Endothelial cell of umbilical vein (primary cell): ENCODE data around the gene GALR2. TPM values are rescaled to one million over a fixed set of nuclear protein-coding genes. Genes with fewer than 3 reads are reported as not detected.

Experiments
- BruUV-seq: library from RNA; stranded (reverse); fragments of 400-500 nt; replicated peaks from 2 replicates; lab custom pipeline; 2021; lab: Mats Ljungman, UMichigan
- CTCF ChIA-PET: fragments of 300-600, 350-600 bp; sonication (Branson Sonifier 250); formaldehyde crosslinking; loops from one replicate; lab custom pipeline; 2021; ENCODE audit warnings: antibody characterized with exemption, inconsistent platforms; lab: Charles Lee
- POLR2A ChIA-PET: fragments of 300-600, 350-600 bp; sonication (Branson Sonifier 250); formaldehyde crosslinking; loops from one replicate; lab custom pipeline; 2021; ENCODE audit warnings: antibody characterized with exemption, inconsistent platforms; lab: Charles Lee
- DNase-seq: peaks from one replicate; pipeline ENCODE4 v3.0.0-alpha.2; 2011; ENCODE audit warnings: low read depth, low spot score
- FAIRE-seq: peaks from 2 replicates; lab custom pipeline; 2011; peaks lifted over from hg19 to GRCh38; lab: Jason Lieb, UNC
- H2AFZ ChIP-seq: 2 replicates; pipeline ENCODE4 v1.6.0; 2012; ENCODE audit warnings: low read depth, low read length, control low read depth, inconsistent platforms
- H3K27ac ChIP-seq: 2 replicates; pipeline ENCODE4 v1.5.1; 2011; ENCODE audit warnings: low read depth, mild to moderate bottlenecking, control low read depth, low read length, moderate library complexity; ENCODE audit not compliant: insufficient read depth
- H3K27me3 ChIP-seq, 2 experiments: 2 replicates each; pipeline versions ENCODE4 v1.6.0 to v1.6.1; 2011; ENCODE audit warnings: low read length in 2 of 2, mixed read lengths in 1 of 2; ENCODE audit not compliant: control insufficient read depth in 2 of 2, insufficient read depth in 2 of 2
- H3K36me3 ChIP-seq, 2 experiments: 2 replicates in 1 of 2; 3 replicates in 1 of 2; pipeline ENCODE4 v1.5.1; 2011; ENCODE audit warnings: low read length in 2 of 2, mild to moderate bottlenecking in 1 of 2, moderate library complexity in 1 of 2; ENCODE audit not compliant: control insufficient read depth in 2 of 2, insufficient read depth in 2 of 2; ENCODE audit errors: extremely low read depth in 1 of 2
- H3K4me1 ChIP-seq: 3 replicates; pipeline ENCODE4 v1.5.1; 2011; ENCODE audit warnings: mild to moderate bottlenecking, low read length; ENCODE audit not compliant: control insufficient read depth, insufficient read depth; ENCODE audit errors: extremely low read depth
- H3K4me2 ChIP-seq: 2 replicates; pipeline ENCODE4 v1.6.1; 2011; ENCODE audit warnings: low read length, control low read depth, mixed read lengths; ENCODE audit not compliant: insufficient read depth
- H3K4me3 ChIP-seq, 3 experiments: fragments of 200-600 bp in 1 of 3; sonication (generic), shearing (Covaris generic) in 1 of 3; replicated peaks in 1 of 3; 2 replicates each; pipeline ENCODE4 v1.5.1; 2011 to 2016; ENCODE audit warnings: control low read depth in 3 of 3, low read length in 3 of 3, mild to moderate bottlenecking in 2 of 3, inconsistent platforms in 1 of 3, low read depth in 1 of 3, moderate library complexity in 1 of 3; ENCODE audit not compliant: insufficient read depth in 1 of 3
- H3K79me2 ChIP-seq: 2 replicates; pipeline ENCODE4 v1.6.0; 2012; ENCODE audit warnings: low read length, inconsistent platforms; ENCODE audit not compliant: control insufficient read depth, insufficient read depth
- H3K9ac ChIP-seq: replicated peaks from 2 replicates; pipeline ENCODE3; 2011; ENCODE audit warnings: low read length, control low read depth; ENCODE audit not compliant: insufficient read depth; ENCODE audit errors: extremely low read depth
- H3K9me1 ChIP-seq: replicated peaks from 3 replicates; pipeline ENCODE4 v1.6.0; 2011; ENCODE audit warnings: mild to moderate bottlenecking, low read length; ENCODE audit not compliant: control insufficient read depth, insufficient read depth; ENCODE audit errors: extremely low read depth
- H3K9me3 ChIP-seq: replicated peaks from 2 replicates; pipeline ENCODE4 v1.5.1; 2012; ENCODE audit warnings: low read length, inconsistent platforms; ENCODE audit not compliant: control insufficient read depth, insufficient read depth
- H4K20me1 ChIP-seq: replicated peaks from 2 replicates; pipeline ENCODE3; 2011; ENCODE audit warnings: mild to moderate bottlenecking, low read length; ENCODE audit not compliant: control insufficient read depth, insufficient read depth; ENCODE audit errors: extremely low read depth
- CTCF ChIP-seq, 2 donors: IDR thresholded peaks; 1 replicate in 1 of 2; 2 replicates in 1 of 2; pipeline ENCODE4 v1.5.1; 2011; ENCODE audit warnings: low read length in 2 of 2, mild to moderate bottlenecking in 2 of 2, moderate library complexity in 2 of 2, control low read depth in 1 of 2, inconsistent platforms in 1 of 2, low read depth in 1 of 2; ENCODE audit not compliant: insufficient read depth in 1 of 2; ENCODE audit errors: extremely low read depth in 1 of 2
- EZH2 ChIP-seq: IDR thresholded peaks from 2 replicates; pipeline ENCODE4 v1.6.1; 2012; ENCODE audit warnings: borderline replicate concordance, low read depth, mild to moderate bottlenecking, moderate library complexity, low read length, inconsistent platforms; ENCODE audit not compliant: severe bottlenecking
- FOS ChIP-seq: IDR thresholded peaks from 2 replicates; pipeline ENCODE4 v1.6.1; 2011; ENCODE audit warnings: mild to moderate bottlenecking, low read length, moderate library complexity, borderline replicate concordance; ENCODE audit not compliant: insufficient read depth
- GATA2 ChIP-seq: IDR thresholded peaks from 2 replicates; pipeline ENCODE4 v1.7.0; 2011; ENCODE audit warnings: low read depth, mild to moderate bottlenecking, moderate library complexity, mixed read lengths, low read length; ENCODE audit not compliant: insufficient read length, insufficient read depth
- JUN ChIP-seq: IDR thresholded peaks from 2 replicates; pipeline ENCODE4 v1.6.1; 2011; ENCODE audit warnings: borderline replicate concordance, low read depth; ENCODE audit not compliant: insufficient read length, insufficient read depth
- MAX ChIP-seq: IDR thresholded peaks from 2 replicates; pipeline ENCODE4 v1.6.1; 2011; ENCODE audit not compliant: insufficient read depth, insufficient read length
- MYC ChIP-seq: IDR thresholded peaks from one replicate; pipeline ENCODE4 v1.6.1; 2011; ENCODE audit warnings: mild to moderate bottlenecking, low read depth, low read length
- POLR2A ChIP-seq: IDR thresholded peaks from 2 replicates; pipeline ENCODE4 v1.6.1; 2012; ENCODE audit warnings: low read depth, mild to moderate bottlenecking, control low read depth, low read length
- POLR2AphosphoS5 ChIP-seq: IDR thresholded peaks from 2 replicates; pipeline ENCODE4 v1.6.1; 2012; ENCODE audit warnings: low read depth, mild to moderate bottlenecking, control low read depth, low read length, moderate library complexity; ENCODE audit not compliant: insufficient read depth
- dilution Hi-C: fragments of 300-500 bp; cut with MboI; formaldehyde crosslinking; loops from one replicate; pipeline ENCODE4 v1.15.0; 2019; ENCODE audit warnings: low sequenced_read_pairs; ENCODE audit not compliant: extremely low pct_ligation_motif_present
- intact Hi-C: fragments of 100-400 bp; cut with micrococcal nuclease; formaldehyde crosslinking; loops from one replicate; pipeline ENCODE4 v1.10.0; 2022
- polyA plus RNA-seq, 4 experiments: library from polyadenylated mRNA; depleted of rRNA in 3 of 4; stranded (reverse) in 3 of 4; unstranded in 1 of 4; fragments of >200 nt; gene quantifications; 2 replicates each; pipeline versions ENCODE4 v1.2.1 to v1.2.3, GENCODE V29; 2011 to 2012; ENCODE audit warnings: missing spikeins in 1 of 4
- total RNA-seq: library from RNA; stranded (reverse); gene quantifications from 2 replicates; pipeline ENCODE4 v1.2.3, GENCODE V29; 2021

The GALR2 gene
- total and polyA plus RNA-seq, 2 donors (not counting 3 experiments of a cell fraction or from before 2014, with no cell fraction given), result 0.47 TPM; not detected in 1

GRCh38 chr17:76089680-76090516, 15.3 kb downstream of the GALR2 start:
- Histone ChIP-seq H4K20me1 (no peaks in the 10 kb centered on the region), H3K4me2 (no peak overlapping the region), H3K4me3 (no peak overlapping the region), H3K79me2 (no peaks in the 10 kb centered on the region), H2AFZ (no peak overlapping the region), H3K9me1 (no peaks in the 10 kb centered on the region), H3K27me3 (no peaks in the 10 kb centered on the region), H3K4me1 (peaks cover 10% of the 10 kb centered on the region), H3K36me3 (peaks cover 6 to 71% of the 10 kb centered on the region in 2 experiments), H3K27ac (no peak overlapping the region), H3K9me3 (no peaks in the 10 kb centered on the region), H3K9ac (no peak overlapping the region)
- POLR2A ChIA-PET, result interaction anchor here (0.7 kb wide), 1 partner anchor 10 kb away, joined by 3 read pairs; no protein-coding TSS in a partner anchor
- intact Hi-C loops (no loop called here), dilution Hi-C loops (no loop called here)
- DNase-seq (no peak), FAIRE-seq (no peak)
- no peak for TF ChIP-seq FOS
- CTCF ChIA-PET, result interaction anchor here (1.1 kb wide), 1 partner anchor 76 kb away, joined by 3 read pairs; no protein-coding TSS in a partner anchor
- BruUV-seq, result no TSS peak

GRCh38 chr17:76090517-76091129, 16.0 kb downstream of the GALR2 start:
- FAIRE-seq, result no peak
- intact Hi-C loops, result loop anchor here (1.0 kb wide), 1 partner anchor 13 kb away; the partner anchor contains the start of gene EXOC7
- H3K4me1 ChIP-seq, result peaks cover 10% of the 10 kb centered on the region
- H3K36me3 ChIP-seq, result peaks cover 6 to 66% of the 10 kb centered on the region in 2 experiments
- POLR2A ChIA-PET, result no interaction called here
- no peak overlapping the region for H3K9ac ChIP-seq
- H3K4me3 ChIP-seq, result no peak overlapping the region
- H3K9me3 ChIP-seq, result no peaks in the 10 kb centered on the region
- BruUV-seq, result no TSS peak
- dilution Hi-C loops, result no loop called here
- DNase-seq, result no peak
- H2AFZ ChIP-seq, result no peak overlapping the region
- CTCF ChIA-PET, result interaction anchor here (1.4 kb wide), 1 partner anchor 12 kb away, joined by 4 read pairs; no protein-coding TSS in a partner anchor
- no peaks in the 10 kb centered on the region for H3K9me1 ChIP-seq
- H3K27ac ChIP-seq, result no peak overlapping the region
- H3K79me2 ChIP-seq, result no peaks in the 10 kb centered on the region
- H4K20me1 ChIP-seq, result no peaks in the 10 kb centered on the region
- no peaks in the 10 kb centered on the region for H3K27me3 ChIP-seq
- no peak overlapping the region for H3K4me2 ChIP-seq
- TF ChIP-seq FOS (no peak), GATA2 (no peak), MYC (no peak), CTCF (IDR thresholded peaks at IDR 0.05; ENCODE audit: extremely low read depth in 1 of 2, insufficient read depth in 1 of 2, low read depth in 1 of 2, low read length in 2 of 2) (no peak), JUN (no peak), POLR2A (no peak), MAX (no peak), EZH2 (no peak), POLR2AphosphoS5 (no peak)
